Lung (tissue), 12 donors: ENCODE results near the gene SYNPO2L. TPM values are rescaled to one million over a fixed set of nuclear protein-coding genes. Genes with fewer than 3 reads are reported as not detected.

Source experiments
- ATAC-seq: fragments of 200-7000 bp; cut with Tn5 transposase; one replicate; pipeline ENCODE4 v1.9.1; 2020; ENCODE audit warnings: moderate number of reproducible peaks; ENCODE audit not compliant: insufficient read depth, low FRiP score
- DNase-seq, 3 donors: peaks; one replicate each; pipeline ENCODE4 v3.0.0-alpha.2; 2013 to 2017
- H3K27ac ChIP-seq, 2 donors: one replicate each; pipeline ENCODE4 v1.5.1; 2013; ENCODE audit warnings: mild to moderate bottlenecking in 2 of 2, moderate library complexity in 2 of 2, control low read depth in 1 of 2, inconsistent platforms in 1 of 2, low read depth in 1 of 2, low read length in 1 of 2
- H3K27me3 ChIP-seq, 3 donors: one replicate each; pipeline ENCODE4 v1.5.1; 2013; ENCODE audit warnings: low read length in 2 of 3; ENCODE audit not compliant: control insufficient read depth in 3 of 3, insufficient read depth in 3 of 3
- H3K36me3 ChIP-seq, 4 donors: one replicate each; pipeline ENCODE4 v1.5.1; 2013; ENCODE audit warnings: low read length in 4 of 4, mild to moderate bottlenecking in 1 of 4, moderate library complexity in 1 of 4; ENCODE audit not compliant: control insufficient read depth in 4 of 4, insufficient read depth in 4 of 4
- H3K4me1 ChIP-seq, 5 donors: one replicate each; pipeline ENCODE4 v1.5.1; 2013; ENCODE audit warnings: low read length in 5 of 5, mild to moderate bottlenecking in 2 of 5, moderate library complexity in 1 of 5; ENCODE audit not compliant: control insufficient read depth in 5 of 5, insufficient read depth in 5 of 5
- H3K4me3 ChIP-seq: one replicate; pipeline ENCODE4 v1.5.1; 2013; ENCODE audit warnings: mild to moderate bottlenecking, control low read depth, moderate library complexity
- H3K9ac ChIP-seq, 2 donors: one replicate each; pipeline ENCODE4 v1.5.1; 2013; ENCODE audit warnings: low read length in 2 of 2, control low read depth in 1 of 2; ENCODE audit not compliant: insufficient read depth in 1 of 2
- H3K9me3 ChIP-seq, 4 donors: one replicate each; pipeline ENCODE4 v1.5.1; 2013; ENCODE audit warnings: low read length in 3 of 4, mild to moderate bottlenecking in 1 of 4, moderate library complexity in 1 of 4; ENCODE audit not compliant: control insufficient read depth in 4 of 4, insufficient read depth in 3 of 4
- WGBS, 2 donors: extraction: QIAGEN DNeasy Blood & Tissue Kit; methylation state at CpG; one replicate each; pipeline ENCODE4 v1.1.7; 2013; 5-methylcytosine and 5-hydroxymethylcytosine counted together
- polyA plus RNA-seq, 2 donors: library from polyadenylated mRNA; stranded (reverse); fragments of 200-250 nt; gene quantifications; one replicate each; pipeline ENCODE4 v1.2.1, GENCODE V29; 2013
- total RNA-seq, 2 donors: library from RNA; depleted of rRNA in 1 of 2; stranded (reverse); fragments of >200 nt in 1 of 2; gene quantifications; one replicate each; pipeline ENCODE4 v1.2.1, GENCODE V29; 2014 to 2021
- TF ChIP-seq, protein P1 (sequence below): IDR thresholded peaks from 2 replicates; pipeline ENCODE4 v1.5.1; 2012; ENCODE audit warnings: mild to moderate bottlenecking; ENCODE audit errors: control extremely low read depth, extremely low read depth
- donor health status: control.
- donor health status: control.
- donor health status: Bipolar disorder and iron deficiency.
- donor health status: healthy.
- donor health status: DM: yes; HTN: yes; CAD: no.

SYNPO2L gene
- total and polyA plus RNA-seq, 4 donors = 0.10 to 0.21 (median 0.12) TPM

- H3K9ac ChIP-seq = no peak overlapping the region
- no peak for DNase-seq
These were observed 10.6 kb downstream of the SYNPO2L start for GRCh38 chr10:73645251-73645650.

GRCh38 chr10:73644767-73645166, 11.1 kb downstream of the SYNPO2L start:
- Histone ChIP-seq H3K9ac (no peak overlapping the region), H3K27ac (peak overlapping the region in 1 of 2 donors; percentile 30), H3K27me3 (no peaks in the 10 kb centered on the region), H3K4me1 (peaks cover 0 to 22% (median 6%) of the 10 kb centered on the region in 5 donors), H3K4me3 (no peak overlapping the region), H3K9me3 (no peaks in the 10 kb centered on the region), H3K36me3 (no peaks in the 10 kb centered on the region)
- WGBS, 2 donors = 72% methylated on average over 1 of the region's 1 CpG
- no peak for ATAC-seq
- TF ChIP-seq, protein P1, sequence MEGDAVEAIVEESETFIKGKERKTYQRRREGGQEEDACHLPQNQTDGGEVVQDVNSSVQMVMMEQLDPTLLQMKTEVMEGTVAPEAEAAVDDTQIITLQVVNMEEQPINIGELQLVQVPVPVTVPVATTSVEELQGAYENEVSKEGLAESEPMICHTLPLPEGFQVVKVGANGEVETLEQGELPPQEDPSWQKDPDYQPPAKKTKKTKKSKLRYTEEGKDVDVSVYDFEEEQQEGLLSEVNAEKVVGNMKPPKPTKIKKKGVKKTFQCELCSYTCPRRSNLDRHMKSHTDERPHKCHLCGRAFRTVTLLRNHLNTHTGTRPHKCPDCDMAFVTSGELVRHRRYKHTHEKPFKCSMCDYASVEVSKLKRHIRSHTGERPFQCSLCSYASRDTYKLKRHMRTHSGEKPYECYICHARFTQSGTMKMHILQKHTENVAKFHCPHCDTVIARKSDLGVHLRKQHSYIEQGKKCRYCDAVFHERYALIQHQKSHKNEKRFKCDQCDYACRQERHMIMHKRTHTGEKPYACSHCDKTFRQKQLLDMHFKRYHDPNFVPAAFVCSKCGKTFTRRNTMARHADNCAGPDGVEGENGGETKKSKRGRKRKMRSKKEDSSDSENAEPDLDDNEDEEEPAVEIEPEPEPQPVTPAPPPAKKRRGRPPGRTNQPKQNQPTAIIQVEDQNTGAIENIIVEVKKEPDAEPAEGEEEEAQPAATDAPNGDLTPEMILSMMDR = no peak
- DNase-seq = no peak

More at GRCh38 chr10:73645251-73645650, 10.6 kb downstream of the SYNPO2L start:
- TF ChIP-seq, protein P1 = no peak
- H3K27ac ChIP-seq = peak overlapping the region in 1 of 2 donors; percentile 7
- no peaks in the 10 kb centered on the region for H3K9me3 ChIP-seq
- H3K27me3 ChIP-seq = no peaks in the 10 kb centered on the region
- H3K4me1 ChIP-seq = peaks cover 0 to 22% (median 6%) of the 10 kb centered on the region in 5 donors
- H3K4me3 ChIP-seq = no peak overlapping the region
- ATAC-seq = no peak
- H3K36me3 ChIP-seq = no peaks in the 10 kb centered on the region
- WGBS, 2 donors = 26 to 67% methylated on average over 3 of the region's 3 CpGs

- peak; percentile 74 to 80 (median 78) for DNase-seq
These were observed 11.7 kb downstream of the SYNPO2L start for GRCh38 chr10:73644015-73644743.

More at GRCh38 chr10:73644015-73644743, 11.7 kb downstream of the SYNPO2L start:
- TF ChIP-seq, protein P1 = peak; percentile 85
- Histone ChIP-seq H3K27ac (peak overlapping the region in 1 of 2 donors; percentile 30), H3K27me3 (no peaks in the 10 kb centered on the region), H3K9ac (no peak overlapping the region), H3K4me3 (no peak overlapping the region), H3K36me3 (no peaks in the 10 kb centered on the region), H3K4me1 (peaks cover 0 to 22% (median 6%) of the 10 kb centered on the region in 5 donors), H3K9me3 (no peaks in the 10 kb centered on the region)
- WGBS, 2 donors = 27 to 34% methylated on average over 5 of the region's 5 CpGs
- peak; percentile 64 for ATAC-seq
